ENCODE results near the gene CERCAM.

CERCAM gene

DNA sequence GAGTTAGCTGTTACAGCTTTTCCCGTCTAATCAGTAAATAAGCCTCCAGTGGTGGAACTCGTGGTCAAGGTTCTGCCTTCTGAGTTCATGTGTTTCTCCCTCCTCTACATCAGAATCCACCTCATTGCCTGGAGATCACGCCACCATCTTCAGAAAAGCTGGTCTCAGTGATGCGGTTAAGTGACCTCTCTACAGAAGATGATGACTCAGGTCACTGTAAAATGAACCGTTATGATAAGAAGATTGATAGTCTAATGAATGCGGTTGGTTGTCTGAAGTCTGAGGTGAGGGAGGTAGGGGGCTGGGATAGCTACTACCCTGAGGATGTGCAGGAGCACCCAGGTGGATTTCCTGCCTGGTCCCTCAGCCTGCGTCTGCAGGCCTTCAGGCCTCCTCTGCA is 48.4 kb downstream of the CERCAM start:
- WGBS, 2 experiments (ENCODE audit: insufficient coverage in 2 of 2), result 95 to 97% methylated on average over 5 to 7 of the region's 7 CpGs
- H3K4me3 ChIP-seq (ENCODE audit: extremely low read depth, insufficient read depth, low read length, poor library complexity, severe bottlenecking), result no peak overlapping the region
- H3K4me1 ChIP-seq (ENCODE audit: control insufficient read depth, insufficient read depth, low read length, poor library complexity, severe bottlenecking), result no peaks in the 10 kb centered on the region
- no peaks in the 10 kb centered on the region for H3K9me3 ChIP-seq (ENCODE audit: control insufficient read depth, low read length)
- no peak overlapping the region for H3K27ac ChIP-seq (ENCODE audit: low read depth, low read length, severe bottlenecking)
- peaks cover 67% of the 10 kb centered on the region for H3K36me3 ChIP-seq (ENCODE audit: control insufficient read depth, insufficient read depth, low read length)

- H3K36me3 ChIP-seq (ENCODE audit: control insufficient read depth, insufficient read depth, low read length), result peaks cover 67% of the 10 kb centered on the region
- H3K9me3 ChIP-seq (ENCODE audit: control insufficient read depth, low read length), result no peaks in the 10 kb centered on the region
- H3K4me3 ChIP-seq (ENCODE audit: extremely low read depth, insufficient read depth, low read length, poor library complexity, severe bottlenecking), result no peak overlapping the region
- WGBS, 2 experiments (ENCODE audit: insufficient coverage in 2 of 2), result 97 to 100% methylated on average over 2 to 3 of the region's 5 CpGs
- no peaks in the 10 kb centered on the region for H3K4me1 ChIP-seq (ENCODE audit: control insufficient read depth, insufficient read depth, low read length, poor library complexity, severe bottlenecking)
- no peak overlapping the region for H3K27ac ChIP-seq (ENCODE audit: low read depth, low read length, severe bottlenecking)
Observed at GRCh38 chr9:128470560-128470959, 49.9 kb downstream of the CERCAM start.

DNA sequence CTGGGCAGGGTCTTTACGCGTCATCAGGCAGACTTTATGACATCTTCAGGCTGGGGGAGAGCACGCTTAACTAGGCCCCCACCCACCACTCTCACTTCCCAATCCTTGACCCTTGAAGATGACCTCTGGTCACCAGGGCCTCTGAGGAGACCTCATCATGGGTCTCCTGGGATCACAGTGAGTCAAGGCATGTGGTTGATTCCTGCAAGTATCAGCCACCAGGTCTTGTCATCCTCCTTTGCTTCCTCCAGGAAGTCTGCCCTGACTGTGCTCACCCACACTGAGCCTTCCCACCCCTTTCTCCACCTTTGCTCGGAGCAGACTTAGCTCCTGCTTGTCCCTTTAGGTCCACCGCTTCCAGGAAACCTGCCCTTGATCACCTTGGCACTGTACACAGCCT is 52.4 kb downstream of the CERCAM start:
- Histone ChIP-seq H3K4me1 (ENCODE audit: control insufficient read depth, insufficient read depth, low read length, poor library complexity, severe bottlenecking) (no peaks in the 10 kb centered on the region), H3K27ac (ENCODE audit: low read depth, low read length, severe bottlenecking) (no peak overlapping the region), H3K9me3 (ENCODE audit: control insufficient read depth, low read length) (no peaks in the 10 kb centered on the region), H3K36me3 (ENCODE audit: control insufficient read depth, insufficient read depth, low read length) (peaks cover 72% of the 10 kb centered on the region), H3K4me3 (ENCODE audit: extremely low read depth, insufficient read depth, low read length, poor library complexity, severe bottlenecking) (no peak overlapping the region)
- 96 to 100% methylated on average over 4 to 5 of the region's 5 CpGs for WGBS, 2 experiments (ENCODE audit: insufficient coverage in 2 of 2)

DNA sequence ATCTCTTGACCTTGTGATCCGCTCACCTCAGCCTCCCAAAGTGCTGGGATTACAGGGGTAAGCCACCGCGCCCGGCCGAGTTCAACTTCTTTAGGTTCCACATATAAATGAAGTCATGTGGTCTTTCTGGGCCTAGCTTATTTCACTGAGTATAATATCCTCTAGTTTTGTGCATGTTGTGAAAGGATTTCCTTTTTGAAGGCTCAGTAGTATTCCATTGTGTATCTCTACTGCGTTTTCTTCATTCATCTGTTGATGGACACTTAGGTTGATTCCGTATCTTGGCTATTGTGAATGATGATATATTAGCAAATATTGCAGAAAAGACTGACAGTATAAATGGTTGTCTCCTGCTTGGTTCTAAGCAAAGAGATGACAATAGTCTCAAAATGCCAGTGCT is 55.2 kb downstream of the CERCAM start:
- 87 to 100% methylated on average over 2 to 7 of the region's 7 CpGs for WGBS, 2 experiments (ENCODE audit: insufficient coverage in 2 of 2)
- H3K4me3 ChIP-seq (ENCODE audit: extremely low read depth, insufficient read depth, low read length, poor library complexity, severe bottlenecking), result no peak overlapping the region
- H3K27ac ChIP-seq (ENCODE audit: low read depth, low read length, severe bottlenecking), result no peak overlapping the region
- H3K9me3 ChIP-seq (ENCODE audit: control insufficient read depth, low read length), result no peaks in the 10 kb centered on the region
- H3K36me3 ChIP-seq (ENCODE audit: control insufficient read depth, insufficient read depth, low read length), result peaks cover 79% of the 10 kb centered on the region
- H3K4me1 ChIP-seq (ENCODE audit: control insufficient read depth, insufficient read depth, low read length, poor library complexity, severe bottlenecking), result no peaks in the 10 kb centered on the region

GRCh38 chr9:128479262-128479661 is 58.6 kb downstream of the CERCAM start:
- Histone ChIP-seq H3K4me3 (ENCODE audit: extremely low read depth, insufficient read depth, low read length, poor library complexity, severe bottlenecking) (no peak overlapping the region), H3K9me3 (ENCODE audit: control insufficient read depth, low read length) (no peaks in the 10 kb centered on the region), H3K36me3 (ENCODE audit: control insufficient read depth, insufficient read depth, low read length) (peaks cover 86% of the 10 kb centered on the region), H3K4me1 (ENCODE audit: control insufficient read depth, insufficient read depth, low read length, poor library complexity, severe bottlenecking) (no peaks in the 10 kb centered on the region), H3K27ac (ENCODE audit: low read depth, low read length, severe bottlenecking) (no peak overlapping the region)
- WGBS, 2 experiments (ENCODE audit: insufficient coverage in 2 of 2), result 83 to 100% methylated on average over 1 of the region's 1 CpG

DNA sequence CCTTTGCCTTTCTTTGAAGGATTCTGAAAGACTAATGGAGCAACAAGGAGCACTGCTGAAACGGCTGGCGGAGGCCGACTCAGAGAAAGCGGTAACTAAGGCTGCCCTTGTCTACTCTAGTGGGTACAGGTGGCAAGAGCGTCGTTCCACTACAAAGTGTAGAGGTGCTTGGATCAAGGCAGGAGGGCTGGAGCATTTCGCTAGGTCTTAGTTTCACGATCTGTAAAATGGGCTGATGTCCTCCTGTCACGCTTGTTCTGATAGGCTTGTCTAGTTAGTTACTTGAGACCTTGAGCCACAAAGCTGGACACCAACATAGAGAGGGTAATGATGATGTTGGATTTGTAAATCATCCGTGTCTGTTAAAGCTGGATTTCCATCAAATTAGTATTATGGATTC is 60.9 kb downstream of the CERCAM start:
- WGBS, 2 experiments (ENCODE audit: insufficient coverage in 2 of 2), result 97 to 100% methylated on average over 7 to 9 of the region's 10 CpGs
- Histone ChIP-seq H3K4me3 (ENCODE audit: extremely low read depth, insufficient read depth, low read length, poor library complexity, severe bottlenecking) (no peak overlapping the region), H3K27ac (ENCODE audit: low read depth, low read length, severe bottlenecking) (no peak overlapping the region), H3K4me1 (ENCODE audit: control insufficient read depth, insufficient read depth, low read length, poor library complexity, severe bottlenecking) (no peaks in the 10 kb centered on the region), H3K36me3 (ENCODE audit: control insufficient read depth, insufficient read depth, low read length) (peaks cover 90% of the 10 kb centered on the region), H3K9me3 (ENCODE audit: control insufficient read depth, low read length) (no peaks in the 10 kb centered on the region)

- H3K4me1 ChIP-seq (ENCODE audit: control insufficient read depth, insufficient read depth, low read length, poor library complexity, severe bottlenecking), result no peaks in the 10 kb centered on the region
- no peak overlapping the region for H3K27ac ChIP-seq (ENCODE audit: low read depth, low read length, severe bottlenecking)
- WGBS, 2 experiments (ENCODE audit: insufficient coverage in 2 of 2), result 100% methylated on average over 2 of the region's 7 CpGs
- H3K36me3 ChIP-seq (ENCODE audit: control insufficient read depth, insufficient read depth, low read length), result peaks cover 93% of the 10 kb centered on the region
- H3K9me3 ChIP-seq (ENCODE audit: control insufficient read depth, low read length), result no peaks in the 10 kb centered on the region
- H3K4me3 ChIP-seq (ENCODE audit: extremely low read depth, insufficient read depth, low read length, poor library complexity, severe bottlenecking), result no peak overlapping the region
Observed at GRCh38 chr9:128482186-128482585, 61.5 kb downstream of the CERCAM start.

GRCh38 chr9:128484686-128485413 is 64.2 kb downstream of the CERCAM start:
- Histone ChIP-seq H3K36me3 (ENCODE audit: control insufficient read depth, insufficient read depth, low read length) (peaks cover 95% of the 10 kb centered on the region), H3K4me1 (ENCODE audit: control insufficient read depth, insufficient read depth, low read length, poor library complexity, severe bottlenecking) (no peaks in the 10 kb centered on the region), H3K9me3 (ENCODE audit: control insufficient read depth, low read length) (no peaks in the 10 kb centered on the region), H3K4me3 (ENCODE audit: extremely low read depth, insufficient read depth, low read length, poor library complexity, severe bottlenecking) (no peak overlapping the region), H3K27ac (ENCODE audit: low read depth, low read length, severe bottlenecking) (no peak overlapping the region)
- 97 to 98% methylated on average over 12 to 16 of the region's 17 CpGs for WGBS, 2 experiments (ENCODE audit: insufficient coverage in 2 of 2)

- Histone ChIP-seq H3K9me3 (ENCODE audit: control insufficient read depth, low read length) (no peaks in the 10 kb centered on the region), H3K27ac (ENCODE audit: low read depth, low read length, severe bottlenecking) (no peak overlapping the region), H3K4me1 (ENCODE audit: control insufficient read depth, insufficient read depth, low read length, poor library complexity, severe bottlenecking) (no peaks in the 10 kb centered on the region), H3K36me3 (ENCODE audit: control insufficient read depth, insufficient read depth, low read length) (peaks cover 94% of the 10 kb centered on the region), H3K4me3 (ENCODE audit: extremely low read depth, insufficient read depth, low read length, poor library complexity, severe bottlenecking) (no peak overlapping the region)
- 84 to 88% methylated on average over 5 to 6 of the region's 7 CpGs for WGBS, 2 experiments (ENCODE audit: insufficient coverage in 2 of 2)
Observed at GRCh38 chr9:128485414-128485855, 64.8 kb downstream of the CERCAM start.

DNA sequence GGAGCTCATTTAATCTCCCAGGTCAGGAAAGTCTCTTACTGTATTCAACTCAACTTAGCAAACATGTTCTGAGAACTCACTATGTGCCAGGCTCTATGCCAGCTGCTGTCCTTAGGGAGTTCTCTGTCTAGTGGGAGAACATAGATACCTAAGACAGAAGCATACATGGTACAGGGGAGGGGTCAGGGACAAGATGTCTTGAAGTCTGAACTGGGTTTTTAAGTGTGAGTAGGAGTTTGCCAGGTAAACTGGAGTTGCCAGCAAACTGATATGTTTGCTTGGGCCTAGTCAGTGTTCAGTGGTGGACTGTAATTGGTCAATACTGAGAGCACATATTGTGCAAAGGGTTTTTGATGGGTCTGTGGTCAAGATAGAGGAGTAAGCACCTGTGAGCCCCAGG is 65.5 kb downstream of the CERCAM start:
- Histone ChIP-seq H3K4me3 (ENCODE audit: extremely low read depth, insufficient read depth, low read length, poor library complexity, severe bottlenecking) (no peak overlapping the region), H3K27ac (ENCODE audit: low read depth, low read length, severe bottlenecking) (no peak overlapping the region), H3K4me1 (ENCODE audit: control insufficient read depth, insufficient read depth, low read length, poor library complexity, severe bottlenecking) (no peaks in the 10 kb centered on the region), H3K36me3 (ENCODE audit: control insufficient read depth, insufficient read depth, low read length) (peaks cover 92% of the 10 kb centered on the region), H3K9me3 (ENCODE audit: control insufficient read depth, low read length) (no peaks in the 10 kb centered on the region)

All from mesodermal cell (in vitro differentiated cells).